Erythroblast (primary cell): ENCODE measurements around the gene CCDC191.

Source experiments
- GATA1 ChIP-seq: IDR thresholded peaks from 2 replicates; pipeline ENCODE4 v1.6.1; 2011; ENCODE audit warnings: low read depth, mild to moderate bottlenecking, control low read depth, low read length, moderate library complexity
- POLR2A ChIP-seq: IDR thresholded peaks from 2 replicates; pipeline ENCODE4 v1.6.1; 2011; ENCODE audit warnings: mild to moderate bottlenecking, low read length

DNA sequence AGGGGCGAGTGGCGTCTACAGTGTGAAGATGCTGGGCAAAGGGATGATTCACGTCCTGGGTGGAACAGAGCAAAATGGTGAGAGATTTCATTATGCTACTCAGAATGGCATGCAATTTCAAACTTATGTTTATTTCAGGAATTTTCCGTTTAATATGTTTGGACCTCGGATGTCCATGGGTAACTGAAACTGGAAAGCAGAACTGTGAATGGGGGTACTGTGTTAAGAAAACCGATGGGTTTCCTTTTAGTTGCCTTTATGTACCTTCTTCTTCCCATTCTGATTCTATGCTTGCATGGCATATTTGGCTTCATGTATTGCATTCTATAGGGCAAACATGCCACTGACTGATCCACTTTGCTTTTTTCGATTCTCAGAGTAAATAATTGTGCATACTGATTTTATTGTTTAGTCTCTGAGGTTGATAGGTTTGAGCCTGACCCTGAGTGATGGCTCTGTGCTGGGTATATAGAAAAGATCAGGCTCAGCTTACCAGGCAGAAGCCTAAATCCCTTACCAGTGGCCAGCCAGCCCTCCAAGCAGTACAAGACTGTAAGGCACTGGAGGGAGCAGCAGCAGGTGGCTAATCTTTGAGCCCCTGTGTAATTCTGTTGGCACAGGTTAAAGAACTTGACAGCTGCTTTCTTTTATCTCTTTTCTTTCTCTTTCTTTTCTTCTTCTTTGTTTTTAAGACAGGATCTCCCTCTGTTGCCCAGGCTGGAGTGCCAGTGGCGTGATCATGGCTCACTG lies 4.8 kb upstream of the CCDC191 start:
- TF ChIP-seq POLR2A, result no peak
- no peak for TF ChIP-seq GATA1
